ENCODE results near the gene HDAC4. TPM values are rescaled to one million over a fixed set of nuclear protein-coding genes. Genes with fewer than 3 reads are reported as not detected.

The HDAC4 gene
- total RNA-seq, 1 experiment from 2014 or later, result 47.6 TPM

GRCh38 chr2:239363946-239364637, 36.7 kb downstream of the HDAC4 start:
- DNase-seq (ENCODE audit: low read depth, low spot score), result no peak
- Histone ChIP-seq H3K4me1 (ENCODE audit: control insufficient read depth in 1 of 2, insufficient read depth in 2 of 2, low read length in 2 of 2) (no peaks in the 10 kb centered on the region), H3K9me3 (ENCODE audit: control insufficient read depth in 1 of 2, insufficient read depth in 1 of 2, low read depth in 1 of 2, low read length in 2 of 2) (no peaks in the 10 kb centered on the region), H4K20me1 (ENCODE audit: insufficient read depth) (no peaks in the 10 kb centered on the region), H3K79me2 (ENCODE audit: insufficient read depth, low read length) (peaks cover 8% of the 10 kb centered on the region; the same call in 1 of the 2 replicates), H3K27me3 (ENCODE audit: insufficient read depth, low read length) (no peaks in the 10 kb centered on the region), H3K4me2 (ENCODE audit: low read length) (no peak overlapping the region), H2AFZ (ENCODE audit: low read depth, low read length, poor library complexity, severe bottlenecking) (no peak overlapping the region), H3K9me2 (ENCODE audit: insufficient read depth) (no peaks in the 10 kb centered on the region), H3K9ac (ENCODE audit: low read length) (no peak overlapping the region), H3K27ac (ENCODE audit: low read depth, low read length) (no peak overlapping the region), H3K36me3 (ENCODE audit: control insufficient read depth in 1 of 2, insufficient read depth in 2 of 2, low read length in 2 of 2) (no peaks in the 10 kb centered on the region), H3K4me3 (replicated peaks in 1 of 2; ENCODE audit: low read depth in 1 of 2, low read length in 2 of 2) (no peak overlapping the region)
- ChIA-PET POLR2A (no interaction called here), RAD21 (ENCODE audit: low non-redundant PET in 1 of 2, low total read pairs in 2 of 2, uncharacterized antibody in 2 of 2, unreplicated experiment in 2 of 2) (no interaction called here), CTCF (no interaction called here)
- BruUV-seq (replicated peaks), result no TSS peak
- intact Hi-C loops (cut with micrococcal nuclease), result no loop called here
- ATAC-seq, result no peak
- TF ChIP-seq ZBTB33 (IDR thresholded peaks at IDR 0.05; ENCODE audit: extremely low read depth, insufficient replicate concordance, low read length) (no peak), CTCF (IDR thresholded peaks at IDR 0.05 in 2 of 3, conservative IDR thresholded peaks at IDR 0.05 in 1 of 3; ENCODE audit: borderline replicate concordance in 1 of 3, insufficient read depth in 1 of 3, low read depth in 2 of 3, low read length in 2 of 3) (peak in 1 of 3 experiments; percentile 22; a peak in 1 of 6 replicates)

GRCh38 chr2:239362507-239362906, 38.3 kb downstream of the HDAC4 start:
- Histone ChIP-seq H2AFZ (ENCODE audit: low read depth, low read length, poor library complexity, severe bottlenecking) (no peak overlapping the region), H3K4me1 (ENCODE audit: control insufficient read depth in 1 of 2, insufficient read depth in 2 of 2, low read length in 2 of 2) (no peaks in the 10 kb centered on the region), H3K27ac (ENCODE audit: low read depth, low read length) (no peak overlapping the region), H3K36me3 (ENCODE audit: control insufficient read depth in 1 of 2, insufficient read depth in 2 of 2, low read length in 2 of 2) (no peaks in the 10 kb centered on the region), H3K9ac (ENCODE audit: low read length) (no peak overlapping the region), H4K20me1 (ENCODE audit: insufficient read depth) (no peaks in the 10 kb centered on the region), H3K79me2 (ENCODE audit: insufficient read depth, low read length) (peaks cover 8% of the 10 kb centered on the region; the same call in 1 of the 2 replicates), H3K4me2 (ENCODE audit: low read length) (no peak overlapping the region), H3K27me3 (ENCODE audit: insufficient read depth, low read length) (no peaks in the 10 kb centered on the region), H3K4me3 (replicated peaks in 1 of 2; ENCODE audit: low read depth in 1 of 2, low read length in 2 of 2) (no peak overlapping the region), H3K9me3 (ENCODE audit: control insufficient read depth in 1 of 2, insufficient read depth in 1 of 2, low read depth in 1 of 2, low read length in 2 of 2) (no peaks in the 10 kb centered on the region), H3K9me2 (ENCODE audit: insufficient read depth) (no peaks in the 10 kb centered on the region)
- ChIA-PET RAD21 (ENCODE audit: low non-redundant PET in 1 of 2, low total read pairs in 2 of 2, uncharacterized antibody in 2 of 2, unreplicated experiment in 2 of 2) (no interaction called here), POLR2A (no interaction called here), CTCF (no interaction called here)
- ATAC-seq, result no peak
- no peak for DNase-seq (ENCODE audit: low read depth, low spot score)
- intact Hi-C loops (cut with micrococcal nuclease), result no loop called here
- no peak for TF ChIP-seq EZH2 (IDR thresholded peaks at IDR 0.05)
- no peak for TF ChIP-seq JUND (IDR thresholded peaks at IDR 0.05)
- no peak for TF ChIP-seq ELF1 (IDR thresholded peaks at IDR 0.05; ENCODE audit: borderline replicate concordance, low read depth)
- TF ChIP-seq CBX3 (IDR thresholded peaks at IDR 0.05; ENCODE audit: low read depth), result no peak
- no peak for TF ChIP-seq SRF (IDR thresholded peaks at IDR 0.05; ENCODE audit: low read depth)
- TF ChIP-seq FOSL1 (IDR thresholded peaks at IDR 0.05; ENCODE audit: low read depth), result no peak
- no peak for TF ChIP-seq ATF3 (IDR thresholded peaks at IDR 0.05)
- TF ChIP-seq RAD21 (IDR thresholded peaks at IDR 0.05; ENCODE audit: low read depth), result no peak
- TF ChIP-seq EGR1 (IDR thresholded peaks at IDR 0.05; ENCODE audit: low read depth), result no peak
- TF ChIP-seq ZFX (IDR thresholded peaks at IDR 0.05), result no peak
- TF ChIP-seq EZH2phosphoT487 (IDR thresholded peaks at IDR 0.05; ENCODE audit: borderline replicate concordance), result no peak
- TF ChIP-seq CEBPB (IDR thresholded peaks at IDR 0.05; ENCODE audit: low read depth), result no peak
- BruUV-seq (replicated peaks), result no TSS peak
